ENCODE data around the gene ELF5.

ELF5 gene

DNA sequence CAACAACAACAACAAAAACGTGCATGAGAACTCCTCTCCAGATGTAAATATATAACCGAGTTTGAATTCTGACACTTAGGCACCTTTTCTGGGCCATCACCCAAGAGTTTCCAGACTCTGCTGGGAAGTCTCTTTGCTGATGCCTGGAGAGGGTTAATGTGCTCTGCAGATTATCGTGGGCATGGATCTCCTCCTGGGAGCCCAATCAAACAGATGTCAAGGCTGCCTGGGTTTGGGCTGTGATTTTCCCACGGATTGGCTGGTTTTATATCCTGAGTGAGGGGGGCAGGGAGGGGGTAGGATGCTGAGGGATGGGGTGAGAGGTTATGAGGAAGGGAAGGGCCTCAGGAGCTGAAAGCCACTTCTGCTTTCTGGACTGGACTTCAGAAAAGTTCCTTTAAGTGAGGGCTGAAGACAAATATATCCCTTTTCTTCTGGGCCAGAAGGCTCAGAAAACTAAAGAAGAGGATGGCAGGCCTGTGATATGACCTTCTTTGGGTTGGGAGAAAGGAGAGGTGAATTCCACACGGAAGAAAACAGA lies 4.2 kb downstream of the ELF5 start:
- H3K4me3 ChIP-seq (ENCODE audit: insufficient read depth, low read depth, low read length, poor library complexity, severe bottlenecking): no peak overlapping the region
- no peaks in the 10 kb centered on the region for H3K36me3 ChIP-seq (ENCODE audit: control insufficient read depth, insufficient read depth, low read length)
- H3K27ac ChIP-seq (ENCODE audit: insufficient read depth, low read length, poor library complexity, severe bottlenecking): no peak overlapping the region
- no peaks in the 10 kb centered on the region for H3K9me3 ChIP-seq (ENCODE audit: control insufficient read depth, low read length)
- no peaks in the 10 kb centered on the region for H3K27me3 ChIP-seq (replicated peaks; ENCODE audit: control insufficient read depth, insufficient read depth, low read length, poor library complexity, severe bottlenecking)
- no peak for DNase-seq
- no peaks in the 10 kb centered on the region for H3K4me1 ChIP-seq (ENCODE audit: control insufficient read depth, insufficient read depth, low read length, poor library complexity, severe bottlenecking)

DNA sequence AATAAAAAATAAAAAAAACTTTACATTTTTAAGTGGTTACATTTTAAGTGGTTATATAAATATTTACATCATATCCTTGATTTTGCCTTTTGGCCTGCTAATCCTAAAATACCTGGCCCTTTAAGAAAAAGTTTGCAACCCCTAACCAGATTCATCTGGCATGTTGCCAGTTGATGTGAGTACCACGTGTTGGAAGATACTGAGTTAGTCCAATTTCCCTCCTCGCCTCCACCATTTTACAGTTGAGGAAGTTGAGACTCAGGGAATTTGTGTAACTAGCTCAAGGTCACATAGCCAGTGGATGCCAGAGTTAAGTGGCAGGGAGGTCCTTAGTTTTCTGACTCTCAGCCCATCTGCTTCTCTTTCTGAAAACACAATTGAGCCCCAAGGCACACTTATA lies 5.1 kb downstream of the ELF5 start:
- Histone ChIP-seq H3K4me3 (ENCODE audit: insufficient read depth, low read depth, low read length, poor library complexity, severe bottlenecking) (no peak overlapping the region), H3K4me1 (ENCODE audit: control insufficient read depth, insufficient read depth, low read length, poor library complexity, severe bottlenecking) (no peaks in the 10 kb centered on the region)
- DNase-seq: no peak

DNA sequence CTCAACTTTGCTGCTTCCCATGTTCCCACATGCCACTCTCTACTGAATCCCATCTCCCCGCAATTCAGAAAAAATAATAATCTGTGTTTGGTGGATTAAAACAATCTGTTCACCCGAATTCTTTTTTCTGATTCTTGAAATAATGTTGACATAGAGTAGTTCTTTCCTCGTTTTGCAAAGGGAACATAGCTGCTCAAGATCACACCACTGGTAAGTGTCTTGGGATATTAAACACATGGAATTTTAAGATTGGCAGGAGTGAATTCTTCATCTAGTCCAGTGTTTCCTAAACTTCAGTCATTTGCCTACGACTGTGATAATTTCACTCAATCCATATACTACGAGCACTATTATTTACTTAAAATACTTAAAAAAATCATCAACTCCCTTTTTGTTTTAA lies 6.0 kb downstream of the ELF5 start:
- no peak for DNase-seq
- H3K36me3 ChIP-seq (ENCODE audit: control insufficient read depth, insufficient read depth, low read length): no peaks in the 10 kb centered on the region
- no peaks in the 10 kb centered on the region for H3K9me3 ChIP-seq (ENCODE audit: control insufficient read depth, low read length)
- H3K27me3 ChIP-seq (replicated peaks; ENCODE audit: control insufficient read depth, insufficient read depth, low read length, poor library complexity, severe bottlenecking): no peaks in the 10 kb centered on the region
- H3K27ac ChIP-seq (ENCODE audit: insufficient read depth, low read length, poor library complexity, severe bottlenecking): no peak overlapping the region
- no peaks in the 10 kb centered on the region for H3K4me1 ChIP-seq (ENCODE audit: control insufficient read depth, insufficient read depth, low read length, poor library complexity, severe bottlenecking)
- H3K4me3 ChIP-seq (ENCODE audit: insufficient read depth, low read depth, low read length, poor library complexity, severe bottlenecking): no peak overlapping the region

More for the DNA sequence above, 5.1 kb downstream of the ELF5 start:
- Histone ChIP-seq H3K27me3 (replicated peaks; ENCODE audit: control insufficient read depth, insufficient read depth, low read length, poor library complexity, severe bottlenecking) (no peaks in the 10 kb centered on the region), H3K27ac (ENCODE audit: insufficient read depth, low read length, poor library complexity, severe bottlenecking) (no peak overlapping the region), H3K9me3 (ENCODE audit: control insufficient read depth, low read length) (no peaks in the 10 kb centered on the region), H3K36me3 (ENCODE audit: control insufficient read depth, insufficient read depth, low read length) (no peaks in the 10 kb centered on the region)

DNA sequence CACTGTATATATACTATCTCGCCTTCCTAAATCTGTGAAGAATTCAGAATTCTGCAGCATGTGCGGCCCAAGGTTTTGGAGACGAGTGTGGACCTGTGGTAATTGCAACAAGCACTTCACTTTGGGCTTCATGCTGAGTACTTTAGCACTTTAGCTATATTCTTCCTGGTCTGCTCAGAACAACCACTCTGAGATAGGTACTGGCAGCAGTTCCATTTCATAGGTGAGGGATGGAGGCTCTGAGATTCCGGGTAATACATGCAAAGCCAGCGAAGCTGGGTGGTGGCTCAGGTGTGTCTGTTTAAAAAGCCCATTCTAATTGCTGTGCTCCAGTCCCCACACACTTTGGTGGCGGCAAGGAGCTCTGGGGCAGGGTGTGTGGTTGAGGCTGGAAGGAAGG lies 6.4 kb downstream of the ELF5 start:
- no peaks in the 10 kb centered on the region for H3K27me3 ChIP-seq (replicated peaks; ENCODE audit: control insufficient read depth, insufficient read depth, low read length, poor library complexity, severe bottlenecking)
- no peak overlapping the region for H3K4me3 ChIP-seq (ENCODE audit: insufficient read depth, low read depth, low read length, poor library complexity, severe bottlenecking)
- DNase-seq: no peak
- H3K9me3 ChIP-seq (ENCODE audit: control insufficient read depth, low read length): no peaks in the 10 kb centered on the region
- no peaks in the 10 kb centered on the region for H3K36me3 ChIP-seq (ENCODE audit: control insufficient read depth, insufficient read depth, low read length)
- no peak overlapping the region for H3K27ac ChIP-seq (ENCODE audit: insufficient read depth, low read length, poor library complexity, severe bottlenecking)
- H3K4me1 ChIP-seq (ENCODE audit: control insufficient read depth, insufficient read depth, low read length, poor library complexity, severe bottlenecking): no peaks in the 10 kb centered on the region

DNA sequence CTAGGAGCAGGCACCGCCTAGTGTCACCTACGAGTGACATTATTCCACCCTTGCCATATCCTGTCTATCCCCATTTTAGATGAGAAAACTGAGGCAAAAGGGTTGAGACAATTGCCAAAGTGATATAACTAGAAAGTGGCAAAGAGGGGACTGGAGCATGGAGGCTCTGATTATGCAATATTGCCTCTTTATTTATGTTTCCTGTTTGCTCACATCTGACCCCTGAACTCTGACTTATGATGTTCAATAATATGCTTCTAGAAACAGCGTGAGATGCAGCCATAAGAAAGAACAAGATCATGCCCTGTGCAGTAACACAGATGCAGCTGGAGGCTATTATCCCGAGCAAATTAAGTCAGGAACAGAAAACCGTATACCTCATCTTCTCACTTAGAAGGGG lies 7.7 kb downstream of the ELF5 start:
- Histone ChIP-seq H3K9me3 (ENCODE audit: control insufficient read depth, low read length) (no peaks in the 10 kb centered on the region), H3K4me1 (ENCODE audit: control insufficient read depth, insufficient read depth, low read length, poor library complexity, severe bottlenecking) (no peaks in the 10 kb centered on the region), H3K27ac (ENCODE audit: insufficient read depth, low read length, poor library complexity, severe bottlenecking) (no peak overlapping the region), H3K4me3 (ENCODE audit: insufficient read depth, low read depth, low read length, poor library complexity, severe bottlenecking) (no peak overlapping the region), H3K36me3 (ENCODE audit: control insufficient read depth, insufficient read depth, low read length) (no peaks in the 10 kb centered on the region), H3K27me3 (replicated peaks; ENCODE audit: control insufficient read depth, insufficient read depth, low read length, poor library complexity, severe bottlenecking) (no peaks in the 10 kb centered on the region)
- DNase-seq: no peak

DNA sequence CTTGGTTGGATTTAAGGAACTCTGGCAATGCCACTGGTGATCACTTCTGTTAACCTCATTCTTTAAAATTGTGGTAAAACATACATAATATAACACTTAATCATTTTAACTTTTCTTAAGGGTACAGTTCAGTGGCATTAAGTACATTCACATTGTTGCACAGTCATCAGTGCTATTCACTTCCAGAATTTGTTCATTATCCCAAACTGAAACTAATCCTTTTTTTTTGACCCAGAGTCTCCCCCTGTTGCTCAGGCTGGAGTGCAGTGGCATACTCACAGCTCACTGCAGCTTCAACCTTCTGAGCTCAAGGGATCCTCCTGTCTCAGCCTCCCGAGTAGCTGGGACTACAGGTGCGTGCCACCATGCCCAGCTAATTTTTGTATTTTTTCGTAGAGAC lies 10.6 kb downstream of the ELF5 start:
- H3K27me3 ChIP-seq (replicated peaks; ENCODE audit: control insufficient read depth, insufficient read depth, low read length, poor library complexity, severe bottlenecking): no peaks in the 10 kb centered on the region
- no peak for DNase-seq
- H3K36me3 ChIP-seq (ENCODE audit: control insufficient read depth, insufficient read depth, low read length): no peaks in the 10 kb centered on the region
- H3K27ac ChIP-seq (ENCODE audit: insufficient read depth, low read length, poor library complexity, severe bottlenecking): no peak overlapping the region
- no peaks in the 10 kb centered on the region for H3K9me3 ChIP-seq (ENCODE audit: control insufficient read depth, low read length)
- H3K4me3 ChIP-seq (ENCODE audit: insufficient read depth, low read depth, low read length, poor library complexity, severe bottlenecking): no peak overlapping the region
- no peaks in the 10 kb centered on the region for H3K4me1 ChIP-seq (ENCODE audit: control insufficient read depth, insufficient read depth, low read length, poor library complexity, severe bottlenecking)

DNA sequence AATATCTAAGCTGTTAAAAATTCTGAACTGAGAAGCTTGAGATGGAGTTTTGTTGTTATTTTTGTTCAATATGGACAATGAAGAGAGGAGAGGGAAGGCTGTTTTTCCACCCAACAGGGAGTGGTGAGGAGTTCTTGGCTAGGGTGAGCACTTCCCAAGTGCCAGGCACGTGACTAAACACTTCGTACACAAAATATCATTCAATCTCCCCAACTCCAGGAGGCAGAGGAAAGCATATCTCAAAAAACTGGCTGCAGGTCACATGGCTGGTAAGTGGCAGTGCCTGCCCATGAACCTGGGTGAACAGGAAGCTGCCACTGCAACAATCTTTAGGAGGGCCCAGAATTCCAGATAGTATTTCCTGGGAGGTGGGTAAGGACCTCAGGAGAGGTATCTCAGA lies 11.6 kb downstream of the ELF5 start:
- no peak for DNase-seq
- no peaks in the 10 kb centered on the region for H3K36me3 ChIP-seq (ENCODE audit: control insufficient read depth, insufficient read depth, low read length)
- no peaks in the 10 kb centered on the region for H3K27me3 ChIP-seq (replicated peaks; ENCODE audit: control insufficient read depth, insufficient read depth, low read length, poor library complexity, severe bottlenecking)
- no peak overlapping the region for H3K27ac ChIP-seq (ENCODE audit: insufficient read depth, low read length, poor library complexity, severe bottlenecking)
- H3K4me3 ChIP-seq (ENCODE audit: insufficient read depth, low read depth, low read length, poor library complexity, severe bottlenecking): no peak overlapping the region
- H3K4me1 ChIP-seq (ENCODE audit: control insufficient read depth, insufficient read depth, low read length, poor library complexity, severe bottlenecking): no peaks in the 10 kb centered on the region
- no peaks in the 10 kb centered on the region for H3K9me3 ChIP-seq (ENCODE audit: control insufficient read depth, low read length)

DNA sequence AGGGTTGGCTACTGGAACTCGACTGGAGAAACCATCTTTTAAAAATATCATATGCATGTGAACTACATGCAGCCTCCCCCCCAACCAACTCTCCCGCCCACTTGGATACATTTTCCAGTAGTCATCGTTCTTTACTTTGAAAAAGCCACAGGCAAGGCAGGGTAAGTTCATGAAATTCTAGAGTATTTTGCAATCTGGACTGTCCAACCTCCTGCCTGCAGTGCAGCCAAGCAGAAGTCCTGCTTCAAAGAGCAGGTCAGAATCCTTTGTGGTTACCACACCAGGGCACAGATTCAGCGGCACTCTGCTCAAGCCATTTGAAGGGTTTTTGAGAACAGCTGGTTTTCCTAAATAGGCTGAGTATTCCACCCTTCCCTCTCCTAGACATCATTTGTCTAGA lies 12.1 kb downstream of the ELF5 start:
- no peaks in the 10 kb centered on the region for H3K36me3 ChIP-seq (ENCODE audit: control insufficient read depth, insufficient read depth, low read length)
- no peak overlapping the region for H3K4me3 ChIP-seq (ENCODE audit: insufficient read depth, low read depth, low read length, poor library complexity, severe bottlenecking)
- H3K27ac ChIP-seq (ENCODE audit: insufficient read depth, low read length, poor library complexity, severe bottlenecking): no peak overlapping the region
- DNase-seq: no peak
- H3K27me3 ChIP-seq (replicated peaks; ENCODE audit: control insufficient read depth, insufficient read depth, low read length, poor library complexity, severe bottlenecking): no peaks in the 10 kb centered on the region
- H3K9me3 ChIP-seq (ENCODE audit: control insufficient read depth, low read length): no peaks in the 10 kb centered on the region
- H3K4me1 ChIP-seq (ENCODE audit: control insufficient read depth, insufficient read depth, low read length, poor library complexity, severe bottlenecking): no peaks in the 10 kb centered on the region

DNA sequence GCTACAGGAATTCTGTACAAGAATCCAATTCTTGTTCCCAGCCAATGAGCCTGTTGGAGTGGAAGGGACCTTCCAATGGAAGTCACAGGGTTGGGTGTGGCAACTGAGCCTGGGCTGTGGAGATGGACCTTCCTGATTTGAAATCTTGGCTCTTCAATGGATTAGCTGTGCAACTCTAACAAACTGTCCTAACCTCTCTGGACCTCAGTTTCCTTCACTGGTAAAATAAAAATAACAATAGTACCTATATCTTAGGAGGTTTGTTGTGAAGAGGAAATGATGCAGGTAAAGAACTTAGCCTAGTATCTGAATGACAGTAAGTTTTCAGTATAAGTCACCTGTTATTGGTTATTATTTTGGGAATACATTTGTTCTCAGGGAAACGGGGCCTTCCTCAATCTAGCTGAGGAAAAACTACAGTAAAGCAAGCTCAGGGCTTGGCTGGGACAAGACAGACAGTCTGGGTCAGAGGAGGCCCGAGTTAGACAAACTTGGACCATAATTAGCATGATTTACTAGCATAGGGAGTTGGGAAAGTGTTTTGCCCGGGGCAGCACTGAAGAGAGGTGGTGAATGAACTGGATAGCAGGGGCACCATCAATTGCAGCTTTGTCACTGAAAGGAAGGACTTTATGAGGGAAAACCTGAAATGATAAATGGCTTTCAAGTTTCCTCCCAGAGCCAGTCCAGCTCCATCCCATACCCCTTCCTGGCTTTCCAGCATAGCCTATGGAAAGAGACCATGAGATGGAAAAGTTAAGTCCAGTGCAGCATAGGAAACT lies 13.7 kb downstream of the ELF5 start:
- Histone ChIP-seq H3K27me3 (replicated peaks; ENCODE audit: control insufficient read depth, insufficient read depth, low read length, poor library complexity, severe bottlenecking) (no peaks in the 10 kb centered on the region), H3K27ac (ENCODE audit: insufficient read depth, low read length, poor library complexity, severe bottlenecking) (no peak overlapping the region), H3K36me3 (ENCODE audit: control insufficient read depth, insufficient read depth, low read length) (no peaks in the 10 kb centered on the region), H3K4me3 (ENCODE audit: insufficient read depth, low read depth, low read length, poor library complexity, severe bottlenecking) (no peak overlapping the region), H3K9me3 (ENCODE audit: control insufficient read depth, low read length) (no peaks in the 10 kb centered on the region), H3K4me1 (ENCODE audit: control insufficient read depth, insufficient read depth, low read length, poor library complexity, severe bottlenecking) (no peaks in the 10 kb centered on the region)
- no peak for DNase-seq

DNA sequence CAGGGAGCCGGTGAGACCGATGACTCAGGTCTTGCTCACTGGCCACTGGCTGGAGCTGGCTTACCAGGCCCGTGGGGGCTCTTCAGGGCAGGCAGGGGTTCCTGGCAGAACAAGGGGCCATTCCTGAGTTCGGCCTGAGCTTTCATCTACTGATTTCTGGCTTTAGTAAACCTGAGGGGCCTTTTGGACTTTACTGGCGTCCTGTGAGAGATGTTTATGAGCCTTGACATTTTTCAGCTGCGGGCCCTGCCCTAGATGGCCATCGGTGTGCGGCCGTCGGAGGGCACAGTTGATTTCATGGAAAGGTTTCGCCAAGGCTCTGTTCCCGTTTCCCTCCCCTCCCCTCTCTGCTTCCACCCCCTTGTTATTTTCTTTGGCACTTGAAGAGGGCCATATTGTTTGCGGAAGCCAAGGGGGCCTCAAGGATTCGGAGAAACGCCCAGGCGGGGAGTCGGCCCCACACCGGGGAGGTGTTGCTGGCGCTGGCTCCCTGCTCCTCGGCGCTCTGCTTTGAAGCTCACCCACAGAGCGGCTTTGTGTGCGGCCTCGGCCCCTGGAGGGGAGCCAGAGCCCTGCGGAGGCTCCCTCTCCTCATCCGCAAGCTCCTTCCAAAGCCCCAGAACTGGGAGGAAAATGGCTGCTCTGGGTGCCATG lies 17.7 kb downstream of the ELF5 start:
- DNase-seq: no peak
- no peaks in the 10 kb centered on the region for H3K27me3 ChIP-seq (replicated peaks; ENCODE audit: control insufficient read depth, insufficient read depth, low read length, poor library complexity, severe bottlenecking)
- no peak overlapping the region for H3K27ac ChIP-seq (ENCODE audit: insufficient read depth, low read length, poor library complexity, severe bottlenecking)
- H3K4me1 ChIP-seq (ENCODE audit: control insufficient read depth, insufficient read depth, low read length, poor library complexity, severe bottlenecking): no peaks in the 10 kb centered on the region
- no peaks in the 10 kb centered on the region for H3K36me3 ChIP-seq (ENCODE audit: control insufficient read depth, insufficient read depth, low read length)
- no peaks in the 10 kb centered on the region for H3K9me3 ChIP-seq (ENCODE audit: control insufficient read depth, low read length)
- no peak overlapping the region for H3K4me3 ChIP-seq (ENCODE audit: insufficient read depth, low read depth, low read length, poor library complexity, severe bottlenecking)
